ENCODE data around the gene TBC1D14. TPM values are rescaled to one million over a fixed set of nuclear protein-coding genes. Genes with fewer than 3 reads are reported as not detected.

The TBC1D14 gene
- total RNA-seq, 1 experiment from 2014 or later = 54.0 TPM

DNA sequence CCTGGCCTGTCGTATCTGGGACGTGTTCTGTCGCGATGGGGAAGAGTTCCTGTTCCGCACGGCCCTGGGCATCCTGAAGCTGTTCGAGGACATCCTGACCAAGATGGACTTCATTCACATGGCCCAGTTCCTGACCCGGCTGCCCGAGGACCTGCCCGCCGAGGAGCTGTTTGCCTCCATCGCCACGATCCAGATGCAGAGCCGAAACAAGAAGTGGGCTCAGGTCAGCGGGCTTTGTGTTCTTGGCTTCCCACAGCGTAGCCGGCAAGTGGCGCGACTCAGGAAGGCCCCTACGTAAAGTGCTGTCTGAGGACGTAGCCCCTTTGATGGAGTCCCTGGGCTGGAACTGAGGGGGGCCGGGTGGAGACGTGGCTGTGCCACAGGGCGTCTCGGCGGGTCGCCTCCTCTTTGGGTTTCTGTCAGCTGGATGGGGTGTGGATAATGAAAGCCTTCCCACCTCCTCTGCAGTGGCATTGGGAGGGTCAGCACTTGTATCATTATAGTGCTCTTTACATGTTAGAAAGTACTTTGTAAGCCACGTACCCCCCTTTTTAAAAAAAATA, 115.5 kb downstream of the TBC1D14 start:
- H3K9me3 Mint-ChIP-seq (ENCODE audit: unreplicated experiment) = no peaks in the 10 kb centered on the region
- Histone ChIP-seq H3K4me1 (peaks cover 23% of the 10 kb centered on the region), H3K9me3 (no peaks in the 10 kb centered on the region), H3K27me3 (replicated peaks; ENCODE audit: control insufficient read depth, insufficient read depth, low read length) (no peaks in the 10 kb centered on the region), H3K4me3 (ENCODE audit: low read depth, low read length) (no peak overlapping the region), H3K36me3 (ENCODE audit: control insufficient read depth, insufficient read depth, low read length) (no peaks in the 10 kb centered on the region; the same call in none of the 2 replicates)
- POLR2A ChIA-PET = no interaction called here
- TF ChIP-seq, protein P1, sequence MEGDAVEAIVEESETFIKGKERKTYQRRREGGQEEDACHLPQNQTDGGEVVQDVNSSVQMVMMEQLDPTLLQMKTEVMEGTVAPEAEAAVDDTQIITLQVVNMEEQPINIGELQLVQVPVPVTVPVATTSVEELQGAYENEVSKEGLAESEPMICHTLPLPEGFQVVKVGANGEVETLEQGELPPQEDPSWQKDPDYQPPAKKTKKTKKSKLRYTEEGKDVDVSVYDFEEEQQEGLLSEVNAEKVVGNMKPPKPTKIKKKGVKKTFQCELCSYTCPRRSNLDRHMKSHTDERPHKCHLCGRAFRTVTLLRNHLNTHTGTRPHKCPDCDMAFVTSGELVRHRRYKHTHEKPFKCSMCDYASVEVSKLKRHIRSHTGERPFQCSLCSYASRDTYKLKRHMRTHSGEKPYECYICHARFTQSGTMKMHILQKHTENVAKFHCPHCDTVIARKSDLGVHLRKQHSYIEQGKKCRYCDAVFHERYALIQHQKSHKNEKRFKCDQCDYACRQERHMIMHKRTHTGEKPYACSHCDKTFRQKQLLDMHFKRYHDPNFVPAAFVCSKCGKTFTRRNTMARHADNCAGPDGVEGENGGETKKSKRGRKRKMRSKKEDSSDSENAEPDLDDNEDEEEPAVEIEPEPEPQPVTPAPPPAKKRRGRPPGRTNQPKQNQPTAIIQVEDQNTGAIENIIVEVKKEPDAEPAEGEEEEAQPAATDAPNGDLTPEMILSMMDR (IDR thresholded peaks at IDR 0.05; ENCODE audit: insufficient read depth in 1 of 2, low read depth in 1 of 2, low read length in 1 of 2, severe bottlenecking in 1 of 2, unreplicated experiment in 1 of 2) = no peak
- H3K36me3 Mint-ChIP-seq (ENCODE audit: insufficient read depth, unreplicated experiment) = peaks cover 77% of the 10 kb centered on the region
- CTCF ChIA-PET = no interaction called here
- no TSS peak for BruUV-seq (replicated peaks)
- intact Hi-C loops (cut with micrococcal nuclease; ENCODE audit: unreplicated experiment) = no loop called here
- no peak for DNase-seq
- no peaks in the 10 kb centered on the region for H3K27me3 Mint-ChIP-seq (ENCODE audit: insufficient read depth, unreplicated experiment)
- H3K4me1 Mint-ChIP-seq (ENCODE audit: low read depth, unreplicated experiment) = peaks cover 22% of the 10 kb centered on the region
- no peak overlapping the region for H3K4me3 Mint-ChIP-seq (ENCODE audit: unreplicated experiment)
- H3K27ac Mint-ChIP-seq (ENCODE audit: unreplicated experiment) = no peak overlapping the region

GRCh38 chr4:7026107-7026506, 116.5 kb downstream of the TBC1D14 start:
- H3K9me3 Mint-ChIP-seq (ENCODE audit: unreplicated experiment) = no peaks in the 10 kb centered on the region
- no peak overlapping the region for H3K27ac Mint-ChIP-seq (ENCODE audit: unreplicated experiment)
- no peaks in the 10 kb centered on the region for H3K27me3 Mint-ChIP-seq (ENCODE audit: insufficient read depth, unreplicated experiment)
- peaks cover 16% of the 10 kb centered on the region for H3K4me1 ChIP-seq
- no TSS peak for BruUV-seq (replicated peaks)
- no peak overlapping the region for H3K4me3 ChIP-seq (ENCODE audit: low read depth, low read length)
- CTCF ChIA-PET = no interaction called here
- no peak overlapping the region for H3K4me3 Mint-ChIP-seq (ENCODE audit: unreplicated experiment)
- intact Hi-C loops (cut with micrococcal nuclease; ENCODE audit: unreplicated experiment) = no loop called here
- H3K9me3 ChIP-seq = no peaks in the 10 kb centered on the region
- H3K27me3 ChIP-seq (replicated peaks; ENCODE audit: control insufficient read depth, insufficient read depth, low read length) = no peaks in the 10 kb centered on the region
- peaks cover 2% of the 10 kb centered on the region for H3K36me3 ChIP-seq (ENCODE audit: control insufficient read depth, insufficient read depth, low read length)
- H3K36me3 Mint-ChIP-seq (ENCODE audit: insufficient read depth, unreplicated experiment) = peaks cover 76% of the 10 kb centered on the region
- no peak for DNase-seq
- POLR2A ChIA-PET = no interaction called here
- peaks cover 13% of the 10 kb centered on the region for H3K4me1 Mint-ChIP-seq (ENCODE audit: low read depth, unreplicated experiment)
- TF ChIP-seq, protein P1 (IDR thresholded peaks at IDR 0.05; ENCODE audit: insufficient read depth in 1 of 2, low read depth in 1 of 2, low read length in 1 of 2, severe bottlenecking in 1 of 2, unreplicated experiment in 1 of 2) = no peak

DNA sequence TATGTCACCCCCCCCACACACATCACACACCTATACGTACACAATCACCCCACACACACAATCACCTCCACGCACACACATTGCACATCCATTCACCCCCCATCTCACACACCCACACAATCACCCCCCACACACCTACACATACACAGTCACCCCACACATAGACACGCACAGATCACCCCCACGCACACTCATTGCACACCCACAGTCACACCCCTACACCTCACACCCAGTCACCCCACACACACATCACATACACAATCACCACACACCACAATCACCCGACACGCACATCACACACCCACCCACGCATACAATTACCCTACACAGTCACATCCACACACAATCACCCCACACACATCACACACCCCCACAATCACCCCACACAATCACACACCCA, 117.7 kb downstream of the TBC1D14 start:
- ChIA-PET CTCF (no interaction called here), POLR2A (no interaction called here)
- BruUV-seq (replicated peaks) = no TSS peak
- no peaks in the 10 kb centered on the region for H3K9me3 ChIP-seq
- no peaks in the 10 kb centered on the region for H3K27me3 ChIP-seq (replicated peaks; ENCODE audit: control insufficient read depth, insufficient read depth, low read length)
- Mint-ChIP-seq H3K27ac (ENCODE audit: unreplicated experiment) (no peak overlapping the region), H3K4me1 (ENCODE audit: low read depth, unreplicated experiment) (peaks cover 4% of the 10 kb centered on the region), H3K36me3 (ENCODE audit: insufficient read depth, unreplicated experiment) (peaks cover 68% of the 10 kb centered on the region), H3K4me3 (ENCODE audit: unreplicated experiment) (no peak overlapping the region), H3K27me3 (ENCODE audit: insufficient read depth, unreplicated experiment) (no peaks in the 10 kb centered on the region), H3K9me3 (ENCODE audit: unreplicated experiment) (no peaks in the 10 kb centered on the region)
- peaks cover 2% of the 10 kb centered on the region for H3K36me3 ChIP-seq (ENCODE audit: control insufficient read depth, insufficient read depth, low read length)
- H3K4me1 ChIP-seq = peaks cover 6% of the 10 kb centered on the region; the same call in 1 of the 2 replicates
- no peak overlapping the region for H3K4me3 ChIP-seq (ENCODE audit: low read depth, low read length)
- no peak for DNase-seq
- TF ChIP-seq, protein P1 (IDR thresholded peaks at IDR 0.05; ENCODE audit: insufficient read depth in 1 of 2, low read depth in 1 of 2, low read length in 1 of 2, severe bottlenecking in 1 of 2, unreplicated experiment in 1 of 2) = no peak
- intact Hi-C loops (cut with micrococcal nuclease; ENCODE audit: unreplicated experiment) = no loop called here
